HG03439 (cell line): ENCODE data around the gene ORMDL3.
"Not testable (repeated sequence)": the region's sequence is repeated elsewhere in the genome, so short reads cannot be mapped to it uniquely, and the experiment has no call there.

Experiments
- ATAC-seq: cut with Tn5 transposase; IDR thresholded peaks from one replicate; pipeline ENCODE4 v1.9.1; 2021; ENCODE audit warnings: mild to moderate bottlenecking, moderate library complexity; ENCODE audit not compliant: unreplicated experiment

ORMDL3 gene

DNA sequence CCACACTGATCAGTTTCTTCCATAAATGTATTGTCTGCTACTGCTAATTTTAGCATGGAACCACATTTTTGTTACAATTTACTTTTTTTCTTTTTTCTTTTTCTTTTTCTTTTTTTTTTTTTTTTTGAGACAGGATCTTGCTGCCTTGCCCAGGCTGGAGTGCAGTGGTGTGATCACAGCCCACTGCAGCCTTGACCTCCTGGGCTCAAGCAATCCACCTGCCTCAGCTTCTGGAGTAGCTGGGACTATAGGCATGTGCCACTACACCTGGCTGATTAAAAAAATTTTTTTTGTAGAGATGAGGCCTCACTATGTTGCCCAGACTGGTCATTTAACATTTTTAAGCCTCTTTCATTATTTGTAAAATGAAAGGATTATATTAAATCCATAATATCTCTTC, 40.3 kb downstream of the ORMDL3 start:
- ATAC-seq: no peak

DNA sequence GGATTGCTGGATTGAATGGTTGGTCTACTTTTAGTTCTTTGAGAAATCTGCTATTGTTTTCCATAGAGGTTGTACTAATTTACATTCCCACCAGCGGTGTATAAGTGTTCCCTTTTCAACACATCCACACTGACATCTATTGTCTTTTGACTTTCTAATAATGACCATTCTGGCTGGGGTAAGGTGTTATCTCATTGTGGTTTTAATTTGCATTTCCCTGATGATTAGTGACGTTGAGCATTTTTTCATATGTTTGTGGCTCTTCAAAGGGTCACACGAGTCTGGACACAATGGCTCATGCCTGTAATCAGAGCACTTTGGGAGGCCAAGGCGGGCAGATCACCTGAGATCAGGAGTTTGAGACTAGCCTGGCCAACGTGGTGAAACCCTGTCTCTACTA, 41.3 kb downstream of the ORMDL3 start:
- not testable (repeated sequence) for ATAC-seq

DNA sequence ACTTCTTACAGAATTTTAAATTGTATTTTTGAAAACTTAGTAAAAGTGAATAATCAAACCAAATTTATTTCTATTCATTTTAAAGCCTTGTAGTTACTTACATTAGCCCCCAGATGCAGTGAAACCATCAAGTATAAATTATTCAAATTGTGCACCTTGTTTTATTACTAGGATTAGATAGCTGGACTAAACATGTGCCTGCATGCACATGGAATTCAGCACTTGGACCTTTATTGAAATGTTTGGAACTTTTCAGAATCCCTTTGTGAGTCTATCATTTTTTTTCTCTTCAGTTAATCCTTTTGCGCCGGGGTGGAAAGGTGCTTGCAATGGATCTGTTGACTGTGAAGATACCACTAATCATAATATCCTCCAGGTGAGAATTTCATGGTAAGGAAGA, 54.6 kb downstream of the ORMDL3 start:
- ATAC-seq: no peak

DNA sequence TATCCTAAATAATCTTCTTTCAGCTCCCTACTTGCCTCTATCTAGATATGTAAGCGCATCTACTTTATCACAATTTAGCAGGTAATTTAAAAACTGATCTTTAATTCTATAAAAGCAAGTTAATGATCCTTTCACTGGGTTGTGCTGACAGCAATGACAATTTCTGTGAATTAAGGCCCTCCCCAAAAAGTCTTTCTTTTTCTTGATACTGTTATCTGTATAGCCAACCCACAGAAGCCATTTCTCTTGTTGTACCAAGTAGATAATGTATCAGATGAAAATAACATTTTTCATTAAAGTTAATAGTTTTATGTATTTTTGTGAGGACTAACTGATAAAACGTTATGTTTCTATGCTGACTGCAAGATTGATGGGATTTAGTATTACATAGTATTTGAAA, 55.6 kb downstream of the ORMDL3 start:
- no peak for ATAC-seq
